Measurements from ENCODE around the gene ZFP36L1. TPM values are rescaled to one million over a fixed set of nuclear protein-coding genes. Genes with fewer than 3 reads are reported as not detected.

Gene ZFP36L1
- total and polyA plus RNA-seq, 8 donors = 44.4 to 655 (median 131) TPM

DNA sequence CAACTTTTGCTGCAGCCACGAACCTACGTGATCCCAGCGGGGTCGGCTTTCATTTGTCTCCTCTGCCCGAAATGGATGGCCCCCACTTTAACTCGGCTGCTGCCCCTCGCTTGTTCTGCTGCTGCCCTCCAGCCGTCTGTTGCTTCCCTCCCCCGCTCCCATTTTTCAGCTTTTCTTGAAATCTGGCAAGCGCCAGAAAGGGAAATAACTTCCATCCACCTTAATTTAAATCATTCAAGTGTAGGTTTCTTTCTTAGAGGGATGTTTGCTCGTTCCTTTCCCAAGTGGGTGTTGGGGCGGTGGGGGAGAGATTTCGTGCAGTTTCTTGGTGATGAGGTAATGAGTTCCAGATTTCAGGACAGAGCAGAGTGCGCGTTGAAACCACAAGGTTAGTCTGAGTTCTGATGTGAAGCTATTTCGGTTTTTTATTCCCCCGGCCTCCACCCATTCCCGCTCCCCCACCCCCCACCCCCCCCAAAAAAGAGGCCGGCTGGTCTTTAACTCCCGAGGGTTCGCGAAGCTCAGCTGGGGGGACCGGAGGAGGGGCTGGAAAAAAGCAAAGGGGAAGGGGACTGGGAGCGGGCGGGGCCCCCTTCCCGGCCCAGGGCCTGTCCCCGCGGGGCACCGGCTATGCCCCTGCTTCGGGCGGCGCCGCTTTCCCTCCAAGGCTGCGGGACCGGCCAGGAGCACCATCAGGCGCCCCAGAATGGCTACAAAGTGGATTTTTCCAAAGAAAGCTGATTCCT is 2.2 kb upstream of the ZFP36L1 start:
- TF ChIP-seq POLR2AphosphoS5 (IDR thresholded peaks at IDR 0.05) = peak in 2 of 3 donors; percentile 42 to 64
- no peak for TF ChIP-seq EP300 (IDR thresholded peaks at IDR 0.05)
- TF ChIP-seq POLR2A (IDR thresholded peaks at IDR 0.05) = no peak
- H3K36me3 ChIP-seq = peaks cover 9 to 25% (median 13%) of the 10 kb centered on the region in 4 donors
- no peaks in the 10 kb centered on the region for H3K27me3 ChIP-seq
- peak overlapping the region; percentile 81 to 92 (median 90) for H3K4me3 ChIP-seq
- peak; percentile 45 to 87 for DNase-seq
- 0 to 1% (median 1%) methylated on average over 33 to 36 of the region's 36 CpGs for WGBS, 5 donors
- intact Hi-C loops (cut with DNase I; ENCODE audit: low total_unique reads) = no loop called here
- no peaks in the 10 kb centered on the region for H3K9me3 ChIP-seq
- H3K4me1 ChIP-seq = peaks cover 0 to 27% (median 15%) of the 10 kb centered on the region in 4 donors
- H3K27ac ChIP-seq = peak overlapping the region; percentile 94 to 100 (median 100)

DNA sequence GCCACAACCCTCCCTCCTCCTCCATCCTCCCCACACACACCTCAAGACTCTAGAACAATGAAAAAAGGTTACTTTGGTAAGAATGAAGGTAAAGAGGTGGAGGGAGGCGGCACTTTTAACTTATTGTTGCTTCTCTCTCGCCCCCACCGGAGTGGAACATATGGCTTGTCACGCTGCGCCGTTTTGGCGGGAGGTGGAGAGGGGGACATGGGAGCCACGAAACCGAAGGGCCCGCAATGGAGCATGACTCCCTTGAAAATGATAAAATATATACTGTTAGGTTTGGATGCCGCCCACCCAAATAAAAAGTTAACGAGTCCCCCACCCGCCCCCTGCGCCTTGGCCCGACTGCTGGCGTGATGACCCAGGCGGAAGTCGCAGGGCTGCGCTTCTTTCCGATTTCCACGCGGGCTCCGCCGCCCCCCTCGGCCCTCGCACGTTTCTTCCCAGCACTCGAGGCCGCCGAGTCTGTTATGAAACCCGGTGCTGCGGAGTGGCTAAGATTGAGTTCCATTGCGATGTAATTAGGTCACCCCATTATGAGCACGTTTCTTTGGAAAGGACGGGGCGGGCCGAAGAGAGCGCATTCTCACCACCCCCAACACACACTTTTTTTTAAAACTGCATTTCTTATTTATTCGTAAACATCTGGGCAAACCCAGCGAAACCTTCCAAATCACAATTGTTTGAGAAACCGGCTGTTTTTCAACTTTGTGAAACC is 1.4 kb upstream of the ZFP36L1 start:
- DNase-seq = peak; percentile 85 to 95
- WGBS, 5 donors = 0 to 1% (median 1%) methylated on average over 38 to 41 of the region's 41 CpGs
- intact Hi-C loops (cut with DNase I; ENCODE audit: low total_unique reads) = no loop called here
- Histone ChIP-seq H3K4me1 (peaks cover 0 to 34% (median 22%) of the 10 kb centered on the region in 4 donors), H3K4me3 (peak overlapping the region; percentile 81 to 92 (median 90)), H3K27ac (peak overlapping the region; percentile 94 to 100 (median 100)), H3K27me3 (no peaks in the 10 kb centered on the region), H3K36me3 (peaks cover 16 to 32% (median 21%) of the 10 kb centered on the region in 4 donors), H3K9me3 (no peaks in the 10 kb centered on the region)
- TF ChIP-seq EP300 (IDR thresholded peaks at IDR 0.05) (peak; percentile 87), POLR2AphosphoS5 (IDR thresholded peaks at IDR 0.05) (peak; percentile 97 to 99 (median 97)), POLR2A (IDR thresholded peaks at IDR 0.05) (peak in 2 of 4 donors; percentile 67 to 71)
- TF ChIP-seq, protein P1, sequence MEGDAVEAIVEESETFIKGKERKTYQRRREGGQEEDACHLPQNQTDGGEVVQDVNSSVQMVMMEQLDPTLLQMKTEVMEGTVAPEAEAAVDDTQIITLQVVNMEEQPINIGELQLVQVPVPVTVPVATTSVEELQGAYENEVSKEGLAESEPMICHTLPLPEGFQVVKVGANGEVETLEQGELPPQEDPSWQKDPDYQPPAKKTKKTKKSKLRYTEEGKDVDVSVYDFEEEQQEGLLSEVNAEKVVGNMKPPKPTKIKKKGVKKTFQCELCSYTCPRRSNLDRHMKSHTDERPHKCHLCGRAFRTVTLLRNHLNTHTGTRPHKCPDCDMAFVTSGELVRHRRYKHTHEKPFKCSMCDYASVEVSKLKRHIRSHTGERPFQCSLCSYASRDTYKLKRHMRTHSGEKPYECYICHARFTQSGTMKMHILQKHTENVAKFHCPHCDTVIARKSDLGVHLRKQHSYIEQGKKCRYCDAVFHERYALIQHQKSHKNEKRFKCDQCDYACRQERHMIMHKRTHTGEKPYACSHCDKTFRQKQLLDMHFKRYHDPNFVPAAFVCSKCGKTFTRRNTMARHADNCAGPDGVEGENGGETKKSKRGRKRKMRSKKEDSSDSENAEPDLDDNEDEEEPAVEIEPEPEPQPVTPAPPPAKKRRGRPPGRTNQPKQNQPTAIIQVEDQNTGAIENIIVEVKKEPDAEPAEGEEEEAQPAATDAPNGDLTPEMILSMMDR (IDR thresholded peaks at IDR 0.05) = no peak

DNA sequence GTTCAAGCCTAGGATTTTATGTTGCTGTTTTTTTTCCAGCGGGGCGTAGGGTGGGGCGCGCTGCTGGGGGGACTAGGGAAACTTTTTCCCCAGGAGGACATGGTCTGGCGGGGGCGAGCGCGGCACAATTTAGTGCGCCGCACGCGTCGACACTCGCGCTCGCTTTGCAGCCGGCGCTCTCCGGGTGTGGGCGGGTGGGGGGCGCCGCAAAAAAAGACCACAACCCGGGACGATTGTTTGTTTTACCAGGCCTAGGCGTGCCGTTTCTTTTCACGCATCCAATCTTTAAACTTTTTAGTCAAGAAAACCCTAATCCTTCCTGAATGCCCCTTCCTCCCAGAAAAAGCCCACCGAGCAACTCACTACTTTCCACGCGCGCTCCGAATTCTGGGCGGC is 865 bp upstream of the ZFP36L1 start:
- no peak for TF ChIP-seq POLR2A (IDR thresholded peaks at IDR 0.05)
- TF ChIP-seq, protein P1 (IDR thresholded peaks at IDR 0.05) = no peak
- no peak for TF ChIP-seq EP300 (IDR thresholded peaks at IDR 0.05)
- no peak for TF ChIP-seq POLR2AphosphoS5 (IDR thresholded peaks at IDR 0.05)
- Histone ChIP-seq H3K4me1 (peaks cover 0 to 38% (median 27%) of the 10 kb centered on the region in 4 donors), H3K36me3 (peaks cover 22 to 38% (median 26%) of the 10 kb centered on the region in 4 donors), H3K27ac (peak overlapping the region; percentile 94 to 100 (median 100)), H3K27me3 (no peaks in the 10 kb centered on the region), H3K4me3 (peak overlapping the region; percentile 81 to 92 (median 90)), H3K9me3 (no peaks in the 10 kb centered on the region)
- DNase-seq = no peak
- intact Hi-C loops (cut with DNase I; ENCODE audit: low total_unique reads) = no loop called here
- WGBS, 5 donors = 0 to 1% (median 0%) methylated on average over 28 to 33 of the region's 33 CpGs

DNA sequence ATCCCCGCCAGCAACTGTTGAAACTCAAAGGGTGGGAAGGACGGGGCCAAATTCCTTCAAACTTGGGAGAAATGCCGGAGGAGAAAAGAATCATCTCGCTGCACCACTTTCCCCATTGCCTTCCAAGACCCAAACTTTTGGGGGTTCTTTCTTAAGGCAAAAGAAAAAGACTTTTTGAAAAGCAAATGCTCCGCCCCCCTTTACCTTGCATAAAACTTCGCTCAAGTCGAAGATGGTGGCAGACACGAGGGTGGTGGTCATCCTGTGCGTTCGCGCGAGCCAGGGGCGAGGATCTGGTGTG is 239 bp downstream of the ZFP36L1 start:
- WGBS, 5 donors = 0 to 1% (median 0%) methylated on average over 4 to 13 of the region's 13 CpGs
- TF ChIP-seq POLR2AphosphoS5 (IDR thresholded peaks at IDR 0.05) = no peak
- TF ChIP-seq EP300 (IDR thresholded peaks at IDR 0.05) = no peak
- no peak for TF ChIP-seq POLR2A (IDR thresholded peaks at IDR 0.05)
- TF ChIP-seq, protein P1 (IDR thresholded peaks at IDR 0.05) = no peak
- peak overlapping the region; percentile 81 to 92 (median 90) for H3K4me3 ChIP-seq
- H3K27me3 ChIP-seq = no peaks in the 10 kb centered on the region
- H3K27ac ChIP-seq = peak overlapping the region; percentile 86 to 100 (median 100)
- H3K36me3 ChIP-seq = peaks cover 27 to 47% (median 33%) of the 10 kb centered on the region in 4 donors
- no peaks in the 10 kb centered on the region for H3K9me3 ChIP-seq
- intact Hi-C loops (cut with DNase I; ENCODE audit: low total_unique reads) = no loop called here
- no peak for DNase-seq
- H3K4me1 ChIP-seq = peaks cover 4 to 47% (median 38%) of the 10 kb centered on the region in 4 donors

All from stomach (tissue), 9 donors.